Neural progenitor cell (in vitro differentiated cells): ENCODE results near the gene HNRNPDL. TPM values are rescaled to one million over a fixed set of nuclear protein-coding genes. Genes with fewer than 3 reads are reported as not detected.
A peak's percentile ranks its signal among the peaks of the same experiment; 100 is the strongest.

Experiments used
- DNase-seq: peaks from one replicate; pipeline ENCODE4 v3.0.0-alpha.2; 2016; ENCODE audit warnings: low spot score
- H2AFZ ChIP-seq: fragments of 200-600 bp; sonication (generic); replicated peaks from 2 replicates; pipeline ENCODE4 v1.6.1; 2016; ENCODE audit warnings: antibody characterized with exemption
- H3F3A ChIP-seq: fragments of 200-600 bp; sonication (generic); 2 replicates; pipeline ENCODE4 v1.6.1; 2016; ENCODE audit warnings: antibody characterized with exemption, low read depth
- H3K27ac ChIP-seq: fragments of 200-600 bp; sonication (generic); 2 replicates; pipeline ENCODE4 v1.5.1; 2016; ENCODE audit warnings: mild to moderate bottlenecking
- H3K27me3 ChIP-seq: fragments of 200-600 bp; sonication (generic); 2 replicates; pipeline ENCODE4 v1.6.1; 2016; ENCODE audit warnings: mild to moderate bottlenecking, moderate library complexity
- H3K36me3 ChIP-seq: fragments of 200-600 bp; sonication (generic); 2 replicates; pipeline ENCODE4 v1.5.1; 2016
- H3K4me1 ChIP-seq: fragments of 200-600 bp; sonication (generic); 2 replicates; pipeline ENCODE4 v1.6.1; 2016; ENCODE audit warnings: mixed run types
- H3K4me2 ChIP-seq: fragments of 200-600 bp; sonication (generic); 2 replicates; pipeline ENCODE4 v1.6.1; 2016
- H3K4me3 ChIP-seq: fragments of 200-600 bp; sonication (generic); 2 replicates; pipeline ENCODE4 v1.5.1; 2016
- H3K79me2 ChIP-seq: fragments of 200-600 bp; sonication (generic); 2 replicates; pipeline ENCODE4 v1.6.1; 2016; ENCODE audit warnings: low read depth
- H3K9ac ChIP-seq: fragments of 200-600 bp; sonication (generic); 2 replicates; pipeline ENCODE4 v1.6.1; 2016
- H3K9me3 ChIP-seq: fragments of 200-600 bp; sonication (generic); 2 replicates; pipeline ENCODE4 v1.5.1; 2016; ENCODE audit warnings: low read depth
- H4K20me1 ChIP-seq: fragments of 200-600 bp; sonication (generic); 2 replicates; pipeline ENCODE4 v1.6.1; 2016; ENCODE audit warnings: low read depth
- H3K27ac Mint-ChIP-seq: 3 replicates; pipeline ENCODE4 v1.8.0; 2021; ENCODE audit warnings: mixed read lengths
- H3K27me3 Mint-ChIP-seq: 2 replicates; pipeline ENCODE4 v1.8.0; 2022; ENCODE audit warnings: low read depth, mild to moderate bottlenecking, inconsistent platforms, moderate library complexity, mixed read lengths; ENCODE audit not compliant: insufficient read depth
- H3K36me3 Mint-ChIP-seq: 3 replicates; pipeline ENCODE4 v1.8.0; 2021; ENCODE audit warnings: mixed read lengths
- H3K4me1 Mint-ChIP-seq: 3 replicates; pipeline ENCODE4 v1.8.0; 2021; ENCODE audit warnings: mixed read lengths
- H3K4me3 Mint-ChIP-seq: 3 replicates; pipeline ENCODE4 v1.8.0; 2021; ENCODE audit warnings: mild to moderate bottlenecking, moderate library complexity, mixed read lengths
- H3K9me3 Mint-ChIP-seq: 3 replicates; pipeline ENCODE4 v1.8.0; 2020; ENCODE audit warnings: mixed read lengths
- CTCF ChIP-seq: fragments of 200-600 bp; sonication (generic); IDR thresholded peaks from 2 replicates; pipeline ENCODE4 v1.5.1; 2017; ENCODE audit warnings: antibody characterized with exemption, mild to moderate bottlenecking
- EZH2 ChIP-seq: fragments of 200-600 bp; sonication (generic); IDR thresholded peaks from 2 replicates; pipeline ENCODE4 v1.6.1; 2017; ENCODE audit warnings: antibody characterized with exemption, mild to moderate bottlenecking, moderate library complexity
- EZH2phosphoT487 ChIP-seq: fragments of 200-600 bp; sonication (generic); IDR thresholded peaks from 2 replicates; pipeline ENCODE4 v1.6.1; 2017; ENCODE audit warnings: antibody characterized with exemption
- total RNA-seq: library from RNA; depleted of rRNA; stranded (reverse); fragments of >200 nt; gene quantifications from 2 replicates; pipeline ENCODE4 v1.2.3, GENCODE V29; 2015; ENCODE audit warnings: low replicate concordance

HNRNPDL gene
- total RNA-seq, 1 donor from 2014 or later: 699 TPM

GRCh38 chr4:82380831-82381230 is 49.4 kb downstream of the HNRNPDL start:
- Histone ChIP-seq H3K79me2 (peaks cover 16% of the 10 kb centered on the region), H3K4me1 (no peaks in the 10 kb centered on the region), H3K27me3 (no peaks in the 10 kb centered on the region), H3K36me3 (no peaks in the 10 kb centered on the region), H4K20me1 (no peaks in the 10 kb centered on the region), H3K27ac (no peak overlapping the region), H3F3A (peaks cover 3% of the 10 kb centered on the region), H3K9me3 (no peaks in the 10 kb centered on the region), H3K4me2 (no peak overlapping the region), H3K4me3 (no peak overlapping the region), H2AFZ (no peak overlapping the region), H3K9ac (no peak overlapping the region)
- peaks cover 21% of the 10 kb centered on the region for H3K36me3 Mint-ChIP-seq
- H3K4me3 Mint-ChIP-seq: no peak overlapping the region
- DNase-seq: no peak
- H3K27ac Mint-ChIP-seq: no peak overlapping the region
- no peak for TF ChIP-seq EZH2phosphoT487
- no peak for TF ChIP-seq EZH2
- no peak for TF ChIP-seq CTCF
- H3K27me3 Mint-ChIP-seq: peaks cover 9% of the 10 kb centered on the region
- peaks cover 5% of the 10 kb centered on the region for H3K4me1 Mint-ChIP-seq
- H3K9me3 Mint-ChIP-seq: peaks cover 9% of the 10 kb centered on the region

DNA sequence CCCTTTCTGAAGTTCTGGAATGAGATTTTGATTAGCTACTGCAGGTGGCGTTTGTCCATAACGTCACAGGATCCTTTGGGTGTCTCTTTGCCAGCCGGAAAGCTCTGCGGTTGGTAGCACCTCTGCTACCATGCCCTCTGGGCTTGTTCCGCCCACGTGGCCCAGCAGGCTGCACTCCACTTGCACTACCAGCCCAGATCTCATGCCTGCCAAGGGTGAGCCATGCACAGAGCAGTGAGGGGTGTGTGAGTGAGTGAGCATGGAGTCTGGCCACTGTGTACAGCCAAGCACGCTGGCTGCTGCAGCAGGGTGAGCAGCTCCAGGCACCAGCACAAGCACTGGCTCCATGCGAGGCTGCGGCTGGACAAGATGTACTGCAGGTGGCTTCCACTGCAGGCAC is 49.9 kb downstream of the HNRNPDL start:
- Mint-ChIP-seq H3K27ac (no peak overlapping the region), H3K27me3 (peaks cover 9% of the 10 kb centered on the region), H3K4me1 (peaks cover 8% of the 10 kb centered on the region), H3K36me3 (peaks cover 25% of the 10 kb centered on the region), H3K4me3 (no peak overlapping the region), H3K9me3 (peaks cover 6% of the 10 kb centered on the region)
- no peak overlapping the region for H3K4me3 ChIP-seq
- H4K20me1 ChIP-seq: no peaks in the 10 kb centered on the region
- TF ChIP-seq EZH2: no peak
- TF ChIP-seq EZH2phosphoT487: no peak
- TF ChIP-seq CTCF: no peak
- no peak overlapping the region for H2AFZ ChIP-seq
- H3F3A ChIP-seq: peaks cover 4% of the 10 kb centered on the region
- DNase-seq: no peak
- peaks cover 4% of the 10 kb centered on the region for H3K4me1 ChIP-seq
- no peak overlapping the region for H3K27ac ChIP-seq
- peaks cover 21% of the 10 kb centered on the region for H3K79me2 ChIP-seq
- no peaks in the 10 kb centered on the region for H3K36me3 ChIP-seq
- no peak overlapping the region for H3K4me2 ChIP-seq
- no peak overlapping the region for H3K9ac ChIP-seq
- H3K9me3 ChIP-seq: no peaks in the 10 kb centered on the region
- H3K27me3 ChIP-seq: no peaks in the 10 kb centered on the region

DNA sequence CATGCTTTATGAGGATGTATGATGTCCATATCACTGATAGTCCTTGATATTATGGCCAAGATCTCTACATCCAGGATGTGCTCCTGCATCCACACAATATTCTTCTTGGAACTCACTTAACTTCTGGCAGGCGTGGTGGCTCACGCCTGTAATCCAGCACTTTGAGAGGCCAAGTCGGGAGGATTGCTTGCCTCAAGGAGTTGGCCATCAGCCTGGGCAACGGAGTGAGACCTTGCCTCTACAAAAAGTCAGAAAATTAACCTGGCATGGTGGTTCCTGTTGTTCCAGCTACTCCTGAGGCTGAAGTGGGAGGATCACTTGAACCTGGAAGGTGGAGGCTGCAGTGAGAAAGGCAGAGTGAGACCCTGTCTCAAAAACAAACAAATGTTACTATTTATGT is 54.2 kb downstream of the HNRNPDL start:
- Histone ChIP-seq H3K9me3 (no peaks in the 10 kb centered on the region), H2AFZ (no peak overlapping the region), H3K27ac (no peak overlapping the region), H3K27me3 (no peaks in the 10 kb centered on the region), H3K4me3 (peak overlapping the region; percentile 95), H3K36me3 (peaks cover 6% of the 10 kb centered on the region), H3K4me1 (peaks cover 5% of the 10 kb centered on the region), H3K79me2 (peaks cover 53% of the 10 kb centered on the region), H3F3A (peaks cover 32% of the 10 kb centered on the region), H4K20me1 (peaks cover 21% of the 10 kb centered on the region), H3K9ac (no peak overlapping the region), H3K4me2 (peak overlapping the region; percentile 78)
- H3K4me1 Mint-ChIP-seq: peaks cover 8% of the 10 kb centered on the region
- H3K9me3 Mint-ChIP-seq: no peaks in the 10 kb centered on the region
- no peak overlapping the region for H3K27ac Mint-ChIP-seq
- H3K36me3 Mint-ChIP-seq: peaks cover 28% of the 10 kb centered on the region
- H3K4me3 Mint-ChIP-seq: peak overlapping the region; percentile 100
- H3K27me3 Mint-ChIP-seq: peaks cover 9% of the 10 kb centered on the region
- no peak for DNase-seq
- no peak for TF ChIP-seq EZH2
- TF ChIP-seq EZH2phosphoT487: no peak
- no peak for TF ChIP-seq CTCF
